Dedifferentiated amniotic fluid mesenchymal stem cell (primary cell): ENCODE data around the gene MCOLN3.
"Not testable (repeated sequence)": the region's sequence is repeated elsewhere in the genome, so short reads cannot be mapped to it uniquely, and the experiment has no call there.

Experiments
- DNase-seq: peaks from one replicate; pipeline ENCODE4 v3.0.0-alpha.2; 2016; ENCODE audit errors: extremely low spot score

The MCOLN3 gene

DNA sequence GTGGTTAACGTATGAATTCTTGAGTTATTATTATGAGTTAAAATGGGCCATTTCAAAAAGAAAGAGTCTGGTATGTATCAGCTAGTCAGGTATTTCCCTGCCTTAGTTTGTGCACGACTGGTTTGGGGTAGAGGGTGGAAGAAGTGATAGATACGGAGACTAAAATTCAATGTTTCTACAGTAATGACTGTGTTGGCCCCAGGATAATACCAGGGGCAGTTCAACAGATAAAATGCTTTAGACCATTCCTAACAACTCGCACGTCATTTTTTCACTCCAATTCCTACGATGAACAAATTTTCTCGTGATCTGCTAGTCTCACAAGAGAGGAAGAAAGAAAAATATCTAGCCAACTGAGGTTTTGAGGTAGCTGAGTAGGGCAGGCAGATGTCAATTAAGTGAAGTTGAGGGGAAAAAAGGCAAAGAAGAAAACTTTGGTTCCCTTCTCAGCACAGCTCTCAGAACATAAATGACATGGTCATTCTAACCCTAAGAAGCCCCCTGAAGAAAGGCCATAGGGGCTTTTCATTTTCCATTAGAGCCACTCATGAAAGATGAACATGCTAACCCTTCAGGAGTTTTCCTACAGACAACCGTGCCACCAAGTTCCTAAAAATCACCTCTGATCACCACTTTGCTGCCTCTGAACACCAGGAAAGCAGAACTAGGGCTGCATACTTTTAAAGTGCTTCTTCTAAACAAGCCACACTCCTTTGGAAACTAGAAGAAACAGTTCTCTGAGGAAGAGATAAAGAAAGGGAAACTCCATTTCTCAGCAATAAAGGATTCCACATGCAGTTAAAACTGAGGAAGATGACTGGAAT, 57.0 kb downstream of the MCOLN3 start:
- no peak for DNase-seq

DNA sequence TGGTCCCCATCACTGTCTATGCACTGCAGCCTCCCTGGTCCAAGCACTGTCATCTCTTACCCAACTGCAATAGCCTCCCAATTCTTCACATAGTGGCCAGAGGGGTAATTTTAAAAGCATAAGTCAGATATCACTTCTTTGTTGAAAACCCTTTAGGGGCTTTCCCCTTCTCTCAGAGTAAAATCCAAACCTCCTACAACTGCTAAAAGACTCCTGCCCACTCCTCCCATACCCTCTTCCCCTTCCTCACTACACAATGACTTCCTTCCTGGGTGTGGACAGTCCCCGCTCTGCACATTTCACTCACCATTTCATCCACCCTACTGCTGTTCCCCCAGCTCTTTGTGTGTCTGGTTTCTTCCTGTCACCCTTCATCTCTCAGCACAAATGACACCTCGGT, 59.7 kb downstream of the MCOLN3 start:
- DNase-seq, result no peak

- DNase-seq, result not testable (repeated sequence)
Observed at GRCh38 chr1:84986561-84986960, 61.7 kb downstream of the MCOLN3 start.

DNA sequence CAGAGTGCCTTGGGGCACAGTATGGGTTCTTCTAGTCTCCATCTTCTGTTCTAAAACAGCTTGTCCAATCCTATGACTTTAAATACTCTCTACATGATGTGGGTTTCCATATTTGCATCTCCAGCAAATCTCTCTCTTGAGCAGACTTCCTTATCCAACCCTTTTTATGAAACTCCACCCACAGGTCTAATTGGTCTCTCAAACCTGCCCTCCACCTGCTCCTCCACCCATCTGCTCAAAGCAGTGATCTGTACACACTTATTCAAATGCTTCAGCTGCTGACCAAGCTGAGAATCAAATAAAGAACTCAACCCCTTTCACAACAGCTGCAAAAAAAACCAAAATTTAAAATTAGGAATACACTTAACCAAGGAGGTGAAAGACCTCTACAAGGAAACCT, 62.9 kb downstream of the MCOLN3 start:
- DNase-seq, result no peak

DNA sequence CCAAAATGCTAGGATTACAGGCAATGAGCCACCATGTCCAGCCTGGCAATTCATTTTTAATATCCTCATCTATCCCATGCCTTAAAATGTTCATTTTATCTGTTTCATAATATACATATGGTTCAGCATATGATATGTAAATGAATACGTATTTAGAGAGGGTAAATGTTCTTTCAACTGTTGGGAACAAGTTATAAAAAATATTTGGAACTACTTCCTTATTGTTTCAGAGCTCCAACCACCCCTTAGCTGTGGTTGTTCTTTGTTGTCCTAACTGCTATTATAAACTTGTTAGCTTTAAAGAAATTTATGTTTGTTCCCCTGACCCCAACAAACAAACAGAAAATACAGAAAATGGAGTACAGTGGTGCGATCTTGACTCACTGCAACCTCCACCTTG, 65.9 kb downstream of the MCOLN3 start:
- no peak for DNase-seq

- DNase-seq, result no peak
Observed at GRCh38 chr1:84975035-84975434, 73.3 kb downstream of the MCOLN3 start.

DNA sequence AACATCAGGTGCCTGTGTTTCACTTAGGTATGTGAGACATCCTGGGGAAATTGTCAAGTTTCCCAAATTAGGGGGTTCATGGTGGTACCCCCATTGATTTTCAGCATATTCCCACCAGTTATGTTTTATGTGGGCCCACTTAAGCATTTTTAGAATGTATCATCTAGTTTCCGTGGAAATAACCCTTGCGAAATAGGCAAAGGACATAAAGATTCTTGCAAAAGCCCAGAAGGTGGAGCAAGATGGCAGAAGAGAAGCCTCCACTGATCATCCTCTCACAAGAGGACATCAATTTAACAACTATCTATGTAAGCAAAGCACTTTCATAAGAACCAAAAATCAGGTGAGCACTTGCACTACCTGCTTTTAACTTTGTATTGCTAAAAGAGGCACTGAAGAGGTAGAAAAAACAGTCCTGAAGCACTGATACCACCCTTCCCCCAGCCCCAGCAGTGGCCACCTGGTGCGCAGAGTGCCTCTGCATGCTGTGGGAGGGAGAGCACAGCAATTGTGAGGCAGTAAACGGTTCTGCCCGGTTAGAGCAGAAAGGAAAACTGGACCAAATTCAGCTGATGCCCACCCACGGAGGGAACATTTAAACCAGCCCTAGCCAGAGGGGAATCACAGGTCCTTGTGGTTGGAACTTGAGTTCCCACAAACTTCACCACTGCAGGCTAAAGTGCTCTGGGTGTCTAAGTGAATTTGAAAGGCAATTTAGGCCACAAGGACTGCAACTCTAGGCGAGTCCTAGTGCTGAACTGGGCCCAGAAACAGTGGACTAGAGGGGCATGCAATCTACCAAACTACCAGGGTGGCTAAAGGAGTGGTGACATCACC, 74.6 kb downstream of the MCOLN3 start:
- DNase-seq, result no peak

DNA sequence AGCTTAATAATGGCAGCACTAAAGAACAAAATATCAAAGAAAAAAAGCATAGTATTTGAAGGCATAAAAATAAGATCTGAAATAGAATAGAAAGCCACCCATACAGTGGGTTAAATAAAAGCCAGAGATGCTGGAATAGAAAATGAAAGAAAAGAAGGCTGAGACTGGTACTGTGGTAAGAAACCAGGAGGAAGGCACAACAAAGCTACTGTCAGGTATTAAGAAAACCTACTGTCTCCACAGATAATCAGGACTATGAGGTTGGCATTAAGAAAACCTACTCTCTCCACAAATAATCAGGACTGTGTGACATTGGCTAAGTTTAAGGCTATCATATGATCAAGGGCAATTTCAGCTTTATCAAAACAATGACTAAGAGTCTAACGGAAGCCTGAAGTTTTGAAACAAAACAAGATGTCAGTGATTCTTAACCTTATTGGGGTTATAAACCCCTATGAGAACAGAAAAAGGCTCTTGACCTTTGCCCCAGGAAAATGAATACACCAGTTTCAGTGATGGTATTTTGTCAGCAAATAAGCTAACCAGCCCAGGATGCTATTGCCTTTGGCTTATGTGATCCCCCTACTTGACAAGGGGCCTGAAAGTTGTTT, 75.8 kb downstream of the MCOLN3 start:
- no peak for DNase-seq

GRCh38 chr1:84971957-84972356, 76.3 kb downstream of the MCOLN3 start:
- DNase-seq, result no peak

DNA sequence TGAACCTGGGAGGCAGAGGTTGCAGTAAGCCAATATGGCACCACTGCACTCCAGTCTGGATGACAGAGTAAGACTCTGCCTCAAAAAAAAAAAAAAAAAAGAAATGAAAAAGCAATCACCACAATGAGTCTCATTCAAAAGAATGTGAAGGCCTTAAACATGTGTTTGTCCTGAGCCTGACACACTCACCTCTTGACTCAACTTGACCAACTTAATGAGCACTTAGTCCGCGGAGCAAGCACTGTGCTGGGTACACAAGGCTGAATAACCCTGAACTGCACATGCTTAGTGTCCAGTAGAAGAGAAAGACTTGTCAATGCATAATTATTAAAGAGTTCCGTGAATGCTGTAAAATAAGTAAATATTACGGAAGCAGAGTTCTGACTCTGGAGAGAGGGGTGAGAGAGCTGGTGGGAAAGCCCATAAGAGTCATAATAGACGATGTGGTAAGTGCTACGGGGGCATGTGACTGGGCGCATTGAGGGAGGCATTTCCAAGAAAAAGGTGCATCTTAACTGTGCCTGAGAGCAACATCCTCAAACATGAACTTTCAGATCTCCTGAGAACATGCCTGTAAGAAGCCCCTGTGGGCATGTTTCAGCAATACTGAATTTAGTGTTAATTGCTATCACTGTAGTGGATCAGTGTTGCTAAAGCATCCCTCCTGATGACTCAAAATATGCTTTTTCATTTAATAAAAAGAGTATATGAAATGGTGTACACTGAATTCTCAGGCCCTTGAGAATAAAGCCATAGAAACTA, 78.6 kb downstream of the MCOLN3 start:
- DNase-seq, result no peak

DNA sequence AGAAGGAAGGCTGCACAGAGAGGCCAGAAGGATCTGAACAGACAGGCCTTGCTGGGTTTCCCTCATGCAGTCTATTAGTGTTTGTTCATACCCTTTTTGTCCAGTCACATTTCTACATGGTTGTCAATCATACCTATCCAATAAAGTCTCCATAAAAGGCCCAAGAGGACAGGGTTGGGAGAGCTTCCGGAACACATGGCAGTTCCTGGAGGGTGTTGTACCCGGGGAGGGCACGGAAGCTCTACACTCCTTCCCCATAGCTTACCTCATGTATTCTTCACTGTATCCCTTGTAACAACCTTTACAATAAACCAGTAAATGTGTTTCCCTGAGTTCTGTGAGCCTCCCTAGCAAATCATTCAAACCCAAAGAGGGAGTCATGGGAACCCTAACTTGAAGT, 79.4 kb downstream of the MCOLN3 start:
- no peak for DNase-seq

DNA sequence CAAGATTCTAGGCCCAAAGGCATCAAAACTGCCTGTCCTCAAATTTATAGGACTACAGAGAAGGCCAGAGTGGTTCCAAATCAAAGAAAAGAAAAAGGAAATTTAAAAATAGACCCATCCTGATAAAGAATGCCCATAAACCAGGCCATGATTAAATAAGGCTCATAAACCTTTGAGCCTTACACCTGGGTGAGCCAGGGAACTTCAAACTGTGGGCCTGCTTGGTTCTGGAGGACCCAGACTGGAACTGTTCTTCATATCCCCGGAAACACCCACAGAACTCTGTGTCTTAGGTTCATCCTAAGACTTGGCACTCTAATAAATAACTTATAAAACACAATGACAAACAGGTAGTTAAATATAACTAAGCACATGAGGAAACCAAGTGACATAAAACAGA, 80.2 kb downstream of the MCOLN3 start:
- no peak for DNase-seq
